ENCODE measurements around the gene TTC28. TPM values are rescaled to one million over a fixed set of nuclear protein-coding genes. Genes with fewer than 3 reads are reported as not detected.
"Not testable (repeated sequence)": the region's sequence is repeated elsewhere in the genome, so short reads cannot be mapped to it uniquely, and the experiment has no call there.

Gene TTC28
- total and polyA plus RNA-seq, 2 donors, result 15.9 to 81.9 TPM

GRCh38 chr22:28208036-28208435, 471.6 kb downstream of the TTC28 start:
- Histone ChIP-seq H3K4me1 (ENCODE audit: insufficient read depth) (no peaks in the 10 kb centered on the region), H3K36me3 (ENCODE audit: insufficient read depth) (no peaks in the 10 kb centered on the region), H3K27ac (ENCODE audit: low read depth) (no peak overlapping the region), H3K4me3 (ENCODE audit: low read depth, low read length) (no peak overlapping the region)
- 94% methylated on average over 2 of the region's 2 CpGs for WGBS
- no peak for DNase-seq (ENCODE audit: extremely low spot score)

GRCh38 chr22:28207281-28208030, 472.2 kb downstream of the TTC28 start:
- no peak for DNase-seq (ENCODE audit: extremely low spot score)
- Histone ChIP-seq H3K4me1 (ENCODE audit: insufficient read depth) (no peaks in the 10 kb centered on the region), H3K36me3 (ENCODE audit: insufficient read depth) (no peaks in the 10 kb centered on the region), H3K27ac (ENCODE audit: low read depth) (no peak overlapping the region), H3K4me3 (ENCODE audit: low read depth, low read length) (no peak overlapping the region)
- 42% methylated on average over 6 of the region's 6 CpGs for WGBS

- Histone ChIP-seq H3K27ac (ENCODE audit: low read depth) (no peak overlapping the region), H3K4me1 (ENCODE audit: insufficient read depth) (no peaks in the 10 kb centered on the region), H3K4me3 (ENCODE audit: low read depth, low read length) (no peak overlapping the region), H3K36me3 (ENCODE audit: insufficient read depth) (no peaks in the 10 kb centered on the region)
- 97% methylated on average over 1 of the region's 1 CpG for WGBS
- no peak for DNase-seq (ENCODE audit: extremely low spot score)
Measured at GRCh38 chr22:28205926-28206325, 473.7 kb downstream of the TTC28 start.

- WGBS, result 83% methylated on average over 1 of the region's 1 CpG
- no peak for DNase-seq (ENCODE audit: extremely low spot score)
- Histone ChIP-seq H3K4me3 (ENCODE audit: low read depth, low read length) (no peak overlapping the region), H3K4me1 (ENCODE audit: insufficient read depth) (no peaks in the 10 kb centered on the region), H3K36me3 (ENCODE audit: insufficient read depth) (no peaks in the 10 kb centered on the region), H3K27ac (ENCODE audit: low read depth) (no peak overlapping the region)
Measured at GRCh38 chr22:28204382-28204781, 475.3 kb downstream of the TTC28 start.

GRCh38 chr22:28203286-28203685, 476.4 kb downstream of the TTC28 start:
- no peak for DNase-seq (ENCODE audit: extremely low spot score)
- 62% methylated on average over 1 of the region's 1 CpG for WGBS
- no peak overlapping the region for H3K27ac ChIP-seq (ENCODE audit: low read depth)
- no peaks in the 10 kb centered on the region for H3K4me1 ChIP-seq (ENCODE audit: insufficient read depth)
- no peak overlapping the region for H3K4me3 ChIP-seq (ENCODE audit: low read depth, low read length)
- no peaks in the 10 kb centered on the region for H3K36me3 ChIP-seq (ENCODE audit: insufficient read depth)

- no peak overlapping the region for H3K27ac ChIP-seq (ENCODE audit: low read depth)
- WGBS, result 99% methylated on average over 2 of the region's 2 CpGs
- H3K36me3 ChIP-seq (ENCODE audit: insufficient read depth), result no peaks in the 10 kb centered on the region
- no peaks in the 10 kb centered on the region for H3K4me1 ChIP-seq (ENCODE audit: insufficient read depth)
- H3K4me3 ChIP-seq (ENCODE audit: low read depth, low read length), result no peak overlapping the region
- no peak for DNase-seq (ENCODE audit: extremely low spot score)
Measured at GRCh38 chr22:28198692-28199091, 480.9 kb downstream of the TTC28 start.

- not testable (repeated sequence) for DNase-seq (ENCODE audit: extremely low spot score); H3K4me1 ChIP-seq (ENCODE audit: insufficient read depth); H3K4me3 ChIP-seq (ENCODE audit: low read depth, low read length); H3K27ac ChIP-seq (ENCODE audit: low read depth); H3K36me3 ChIP-seq (ENCODE audit: insufficient read depth)
- 93% methylated on average over 8 of the region's 8 CpGs for WGBS
Measured at GRCh38 chr22:28191571-28191970, 488.1 kb downstream of the TTC28 start.

- WGBS, result 76% methylated on average over 5 of the region's 5 CpGs
- H3K4me3 ChIP-seq (ENCODE audit: low read depth, low read length), result no peak overlapping the region
- no peaks in the 10 kb centered on the region for H3K4me1 ChIP-seq (ENCODE audit: insufficient read depth)
- peaks cover 2% of the 10 kb centered on the region for H3K36me3 ChIP-seq (ENCODE audit: insufficient read depth)
- no peak for DNase-seq (ENCODE audit: extremely low spot score)
- H3K27ac ChIP-seq (ENCODE audit: low read depth), result no peak overlapping the region
Measured at GRCh38 chr22:28188178-28188879, 491.3 kb downstream of the TTC28 start.

GRCh38 chr22:28187612-28188011, 492.0 kb downstream of the TTC28 start:
- no peak overlapping the region for H3K27ac ChIP-seq (ENCODE audit: low read depth)
- no peak overlapping the region for H3K4me3 ChIP-seq (ENCODE audit: low read depth, low read length)
- WGBS, result 96% methylated on average over 3 of the region's 3 CpGs
- DNase-seq (ENCODE audit: extremely low spot score), result no peak
- H3K36me3 ChIP-seq (ENCODE audit: insufficient read depth), result peaks cover 2% of the 10 kb centered on the region
- no peaks in the 10 kb centered on the region for H3K4me1 ChIP-seq (ENCODE audit: insufficient read depth)

GRCh38 chr22:28186641-28187040, 493.0 kb downstream of the TTC28 start:
- Histone ChIP-seq H3K27ac (ENCODE audit: low read depth) (no peak overlapping the region), H3K4me1 (ENCODE audit: insufficient read depth) (no peaks in the 10 kb centered on the region), H3K4me3 (ENCODE audit: low read depth, low read length) (no peak overlapping the region), H3K36me3 (ENCODE audit: insufficient read depth) (peaks cover 2% of the 10 kb centered on the region)
- no peak for DNase-seq (ENCODE audit: extremely low spot score)
- WGBS, result 81% methylated on average over 3 of the region's 3 CpGs

GRCh38 chr22:28185130-28185529, 494.5 kb downstream of the TTC28 start:
- Histone ChIP-seq H3K36me3 (ENCODE audit: insufficient read depth) (no peaks in the 10 kb centered on the region), H3K4me3 (ENCODE audit: low read depth, low read length) (no peak overlapping the region), H3K4me1 (ENCODE audit: insufficient read depth) (no peaks in the 10 kb centered on the region), H3K27ac (ENCODE audit: low read depth) (no peak overlapping the region)
- DNase-seq (ENCODE audit: extremely low spot score), result no peak
- WGBS, result 97% methylated on average over 4 of the region's 4 CpGs

GRCh38 chr22:28183078-28183860, 496.4 kb downstream of the TTC28 start:
- WGBS, result 80% methylated on average over 4 of the region's 4 CpGs
- Histone ChIP-seq H3K27ac (ENCODE audit: low read depth) (no peak overlapping the region), H3K4me3 (ENCODE audit: low read depth, low read length) (no peak overlapping the region), H3K36me3 (ENCODE audit: insufficient read depth) (no peaks in the 10 kb centered on the region), H3K4me1 (ENCODE audit: insufficient read depth) (no peaks in the 10 kb centered on the region)
- DNase-seq (ENCODE audit: extremely low spot score), result no peak

GRCh38 chr22:28180804-28181731, 498.6 kb downstream of the TTC28 start:
- Histone ChIP-seq H3K4me3 (ENCODE audit: low read depth, low read length) (no peak overlapping the region), H3K4me1 (ENCODE audit: insufficient read depth) (no peaks in the 10 kb centered on the region), H3K36me3 (ENCODE audit: insufficient read depth) (no peaks in the 10 kb centered on the region), H3K27ac (ENCODE audit: low read depth) (no peak overlapping the region)
- 94% methylated on average over 1 of the region's 1 CpG for WGBS
- no peak for DNase-seq (ENCODE audit: extremely low spot score)
